ENCODE data around the gene EEFSEC. TPM values are rescaled to one million over a fixed set of nuclear protein-coding genes. Genes with fewer than 3 reads are reported as not detected.

Gene EEFSEC
- total RNA-seq, 1 donor from 2014 or later, result 18.7 TPM

DNA sequence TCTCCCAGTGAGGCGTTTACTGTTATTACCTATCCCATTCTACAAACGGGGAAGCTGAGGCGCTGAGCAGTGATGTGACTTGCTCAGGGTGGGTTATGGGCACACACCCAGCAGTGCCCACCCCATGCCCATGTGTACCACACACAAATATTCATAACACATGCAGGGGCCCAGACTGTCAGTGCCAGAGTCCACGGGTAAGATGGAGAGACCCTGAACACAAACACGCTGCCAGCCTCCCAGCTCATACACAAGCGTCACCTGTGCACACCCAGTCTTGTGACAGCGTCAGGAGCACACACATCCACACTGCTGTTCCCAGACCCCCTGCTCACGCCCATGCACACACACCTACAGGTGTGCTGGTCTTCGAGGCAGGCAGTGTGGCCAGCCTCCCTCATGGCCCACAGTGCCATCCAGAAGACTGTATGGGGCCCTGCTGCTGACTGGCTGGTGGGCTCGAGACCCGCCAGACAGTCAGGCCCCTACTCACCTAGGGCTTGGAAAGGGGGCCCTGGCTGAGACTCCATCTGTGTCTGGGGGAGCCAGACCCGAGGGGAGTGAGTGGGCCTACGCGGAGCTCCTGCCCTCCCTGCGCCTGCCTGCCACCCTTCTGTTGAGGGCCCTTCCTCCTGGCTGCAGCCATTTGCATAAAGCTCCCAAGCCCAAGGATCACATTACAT, 274.0 kb downstream of the EEFSEC start:
- no peak overlapping the region for H3K27ac Mint-ChIP-seq
- H3K27me3 Mint-ChIP-seq (ENCODE audit: insufficient read depth), result peaks cover 29% of the 10 kb centered on the region
- H3K36me3 Mint-ChIP-seq (ENCODE audit: low read depth), result peaks cover 4% of the 10 kb centered on the region
- DNase-seq (ENCODE audit: low spot score), result no peak
- no peak overlapping the region for H3K4me3 Mint-ChIP-seq
- H3K4me1 Mint-ChIP-seq (ENCODE audit: low read depth), result no peaks in the 10 kb centered on the region
- H3K9me3 Mint-ChIP-seq, result no peaks in the 10 kb centered on the region
- intact Hi-C loops (cut with micrococcal nuclease), result loop anchor here (2.0 kb wide), 1 partner anchor 157 kb away; no protein-coding TSS in a partner anchor

- H3K36me3 Mint-ChIP-seq (ENCODE audit: low read depth), result peaks cover 4% of the 10 kb centered on the region
- no peak for DNase-seq (ENCODE audit: low spot score)
- H3K9me3 Mint-ChIP-seq, result no peaks in the 10 kb centered on the region
- H3K4me1 Mint-ChIP-seq (ENCODE audit: low read depth), result no peaks in the 10 kb centered on the region
- intact Hi-C loops (cut with micrococcal nuclease), result loop anchor here (2.0 kb wide), 1 partner anchor 157 kb away; no protein-coding TSS in a partner anchor
- H3K27ac Mint-ChIP-seq, result no peak overlapping the region
- H3K4me3 Mint-ChIP-seq, result no peak overlapping the region
- peaks cover 32% of the 10 kb centered on the region for H3K27me3 Mint-ChIP-seq (ENCODE audit: insufficient read depth)
These were observed 274.9 kb downstream of the EEFSEC start for GRCh38 chr3:128427872-128428822.

GRCh38 chr3:128429275-128429674, 276.0 kb downstream of the EEFSEC start:
- Mint-ChIP-seq H3K27ac (no peak overlapping the region), H3K36me3 (ENCODE audit: low read depth) (peaks cover 4% of the 10 kb centered on the region), H3K27me3 (ENCODE audit: insufficient read depth) (peaks cover 41% of the 10 kb centered on the region), H3K9me3 (no peaks in the 10 kb centered on the region), H3K4me1 (ENCODE audit: low read depth) (no peaks in the 10 kb centered on the region), H3K4me3 (no peak overlapping the region)
- no peak for DNase-seq (ENCODE audit: low spot score)
- intact Hi-C loops (cut with micrococcal nuclease), result no loop called here

DNA sequence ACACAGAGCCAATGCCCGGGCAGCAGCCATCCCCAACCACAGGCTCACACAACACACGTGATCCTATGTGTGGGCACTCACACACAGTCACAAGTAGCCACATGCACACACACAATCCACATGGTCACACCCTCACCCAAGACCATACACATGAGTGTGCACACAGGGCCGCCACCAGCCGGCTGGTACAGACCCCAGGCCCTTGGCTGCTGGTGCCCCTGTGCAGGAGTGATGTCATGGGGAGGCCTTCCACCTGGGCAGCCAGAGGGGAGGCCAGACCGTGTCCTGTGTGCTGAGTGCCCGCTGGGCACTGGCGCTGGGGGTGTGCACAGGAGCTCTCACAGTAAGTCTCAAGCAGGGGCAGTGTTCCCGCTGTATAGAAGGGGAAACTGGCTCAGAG, 276.5 kb downstream of the EEFSEC start:
- H3K36me3 Mint-ChIP-seq (ENCODE audit: low read depth), result peaks cover 4% of the 10 kb centered on the region
- H3K4me3 Mint-ChIP-seq, result no peak overlapping the region
- no peaks in the 10 kb centered on the region for H3K9me3 Mint-ChIP-seq
- no peaks in the 10 kb centered on the region for H3K4me1 Mint-ChIP-seq (ENCODE audit: low read depth)
- DNase-seq (ENCODE audit: low spot score), result no peak
- intact Hi-C loops (cut with micrococcal nuclease), result no loop called here
- H3K27me3 Mint-ChIP-seq (ENCODE audit: insufficient read depth), result peaks cover 38% of the 10 kb centered on the region
- no peak overlapping the region for H3K27ac Mint-ChIP-seq

- intact Hi-C loops (cut with micrococcal nuclease), result no loop called here
- no peak overlapping the region for H3K27ac Mint-ChIP-seq
- no peak overlapping the region for H3K4me3 Mint-ChIP-seq
- no peaks in the 10 kb centered on the region for H3K9me3 Mint-ChIP-seq
- H3K27me3 Mint-ChIP-seq (ENCODE audit: insufficient read depth), result peaks cover 38% of the 10 kb centered on the region
- H3K36me3 Mint-ChIP-seq (ENCODE audit: low read depth), result peaks cover 4% of the 10 kb centered on the region
- H3K4me1 Mint-ChIP-seq (ENCODE audit: low read depth), result no peaks in the 10 kb centered on the region
- no peak for DNase-seq (ENCODE audit: low spot score)
These were observed 277.0 kb downstream of the EEFSEC start for GRCh38 chr3:128430301-128430700.

DNA sequence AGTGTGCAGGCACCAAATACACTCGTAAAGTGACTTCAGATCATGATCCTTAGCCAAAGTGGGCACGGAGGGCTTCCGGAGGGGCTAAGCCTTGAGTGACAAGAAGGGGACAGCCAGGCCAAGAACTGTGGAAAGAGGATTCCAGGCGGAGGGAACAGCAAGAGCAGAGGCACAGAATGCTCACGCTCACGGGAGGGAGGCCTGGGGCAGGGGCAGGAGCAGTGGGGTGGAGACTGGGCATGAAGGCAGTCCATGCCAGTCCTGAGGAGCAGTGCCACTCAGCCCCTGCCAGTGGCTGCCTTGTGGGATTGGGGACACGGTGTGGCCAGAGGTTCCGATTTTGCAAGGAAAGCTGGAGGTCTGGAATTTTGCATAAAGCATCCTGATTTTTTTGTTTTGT, 277.4 kb downstream of the EEFSEC start:
- intact Hi-C loops (cut with micrococcal nuclease), result no loop called here
- no peaks in the 10 kb centered on the region for H3K9me3 Mint-ChIP-seq
- DNase-seq (ENCODE audit: low spot score), result no peak
- no peak overlapping the region for H3K27ac Mint-ChIP-seq
- peaks cover 38% of the 10 kb centered on the region for H3K27me3 Mint-ChIP-seq (ENCODE audit: insufficient read depth)
- H3K4me3 Mint-ChIP-seq, result no peak overlapping the region
- no peaks in the 10 kb centered on the region for H3K4me1 Mint-ChIP-seq (ENCODE audit: low read depth)
- H3K36me3 Mint-ChIP-seq (ENCODE audit: low read depth), result peaks cover 4% of the 10 kb centered on the region

DNA sequence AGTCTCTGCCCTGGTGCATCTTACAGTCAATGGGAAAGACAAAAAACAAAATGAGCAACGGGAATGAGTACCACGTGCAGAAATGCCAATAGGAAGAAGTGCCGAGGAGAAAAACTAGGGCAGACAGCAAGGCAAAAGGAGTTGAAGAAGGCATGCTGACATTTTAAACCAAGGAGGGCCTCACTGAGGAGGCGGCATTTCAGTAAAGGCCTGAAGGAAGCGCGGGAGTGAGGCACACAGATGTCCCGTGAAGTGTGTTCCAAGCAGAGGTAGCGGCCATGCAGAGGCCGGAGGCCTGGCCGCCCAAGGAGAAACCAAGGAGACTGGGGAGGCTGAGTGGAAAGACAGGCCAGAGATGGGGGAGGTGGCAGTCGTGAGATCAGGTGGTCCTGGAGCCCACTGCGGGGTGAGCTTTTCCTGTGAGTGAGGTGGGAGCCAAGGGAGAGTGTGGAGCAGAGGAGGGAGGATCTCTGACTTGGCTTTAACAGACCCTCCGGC, 278.6 kb downstream of the EEFSEC start:
- no peak overlapping the region for H3K4me3 Mint-ChIP-seq
- no peaks in the 10 kb centered on the region for H3K4me1 Mint-ChIP-seq (ENCODE audit: low read depth)
- peaks cover 4% of the 10 kb centered on the region for H3K36me3 Mint-ChIP-seq (ENCODE audit: low read depth)
- no peak for DNase-seq (ENCODE audit: low spot score)
- intact Hi-C loops (cut with micrococcal nuclease), result no loop called here
- H3K27me3 Mint-ChIP-seq (ENCODE audit: insufficient read depth), result peaks cover 46% of the 10 kb centered on the region
- no peak overlapping the region for H3K27ac Mint-ChIP-seq
- no peaks in the 10 kb centered on the region for H3K9me3 Mint-ChIP-seq

DNA sequence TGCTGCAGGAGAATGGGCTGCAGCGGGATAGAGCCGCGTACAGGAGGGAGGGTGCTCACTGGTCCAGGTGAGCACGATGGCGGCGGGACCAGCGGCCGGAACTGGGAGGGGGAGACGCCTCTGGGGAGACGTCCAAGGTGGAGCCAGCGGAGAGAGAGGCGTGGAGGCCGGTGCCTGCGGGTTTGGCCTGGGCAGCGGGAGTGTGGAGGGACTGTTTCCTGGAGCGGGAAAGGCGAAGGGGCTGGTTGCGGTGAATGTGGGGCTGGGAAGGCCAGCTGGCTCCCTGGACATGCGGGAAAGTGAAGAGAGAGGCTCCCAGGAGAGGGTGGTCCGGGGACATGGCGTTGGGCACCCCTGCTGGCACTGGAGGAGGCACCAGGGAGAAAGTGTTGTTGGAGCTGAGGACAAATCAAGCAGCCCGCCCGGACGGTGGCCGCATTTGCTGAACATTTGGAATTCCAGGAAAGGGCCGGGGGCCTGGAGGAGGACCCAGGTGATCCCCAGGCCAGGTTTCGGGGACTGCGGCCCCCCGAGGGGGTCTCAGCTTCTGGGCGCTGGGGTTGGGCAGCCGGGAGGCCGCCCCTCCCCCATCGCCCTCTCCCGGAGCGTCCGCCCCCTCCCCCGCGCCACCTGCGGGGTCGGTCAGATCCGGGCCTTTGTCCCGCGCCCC, 279.2 kb downstream of the EEFSEC start:
- intact Hi-C loops (cut with micrococcal nuclease), result no loop called here
- no peak for DNase-seq (ENCODE audit: low spot score)
- Mint-ChIP-seq H3K9me3 (no peaks in the 10 kb centered on the region), H3K27ac (no peak overlapping the region), H3K4me1 (ENCODE audit: low read depth) (no peaks in the 10 kb centered on the region), H3K27me3 (ENCODE audit: insufficient read depth) (peaks cover 50% of the 10 kb centered on the region), H3K4me3 (no peak overlapping the region), H3K36me3 (ENCODE audit: low read depth) (peaks cover 4% of the 10 kb centered on the region)

DNA sequence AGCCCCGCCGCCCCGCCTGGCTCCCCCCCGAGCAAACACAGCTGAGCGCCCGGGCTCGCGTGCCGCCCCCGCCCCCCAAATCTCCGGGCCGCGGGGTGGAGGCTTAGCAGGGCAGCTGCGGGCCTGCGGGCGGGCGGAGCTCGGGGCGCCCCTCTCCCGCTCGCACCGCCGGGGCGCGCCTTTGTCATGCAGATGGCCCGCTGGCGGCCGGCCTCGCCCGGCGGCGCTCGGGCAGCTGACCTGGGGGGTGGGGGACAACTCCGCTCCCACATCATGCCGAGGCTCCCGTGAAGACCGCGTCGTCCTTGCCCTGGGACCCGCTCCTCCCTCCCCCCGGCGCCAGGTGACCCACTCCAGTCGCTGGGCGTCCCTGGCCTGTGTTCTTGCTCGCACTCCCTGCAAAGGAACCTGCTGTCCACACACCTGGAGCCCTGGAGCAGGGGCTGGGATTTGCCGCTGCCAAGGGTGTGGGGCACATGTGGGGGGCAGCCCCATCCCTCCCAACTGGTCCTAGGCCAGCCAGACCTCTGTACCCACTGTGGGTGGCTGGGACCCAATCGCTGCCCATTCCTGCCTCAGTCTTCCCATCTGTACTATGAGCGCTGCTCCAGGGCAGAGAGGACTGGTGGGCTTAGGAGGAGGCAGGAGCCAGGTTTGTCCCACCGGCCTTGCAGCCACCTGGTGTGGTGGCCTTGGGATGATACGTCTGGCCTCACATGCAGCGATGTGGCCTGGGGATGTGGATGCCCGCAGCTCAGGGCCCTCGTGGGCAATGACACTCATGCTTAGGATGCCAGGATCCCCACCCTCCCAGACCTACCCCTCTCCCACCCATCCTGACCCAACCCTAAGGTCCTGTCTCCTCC, 279.9 kb downstream of the EEFSEC start:
- intact Hi-C loops (cut with micrococcal nuclease), result no loop called here
- H3K4me1 Mint-ChIP-seq (ENCODE audit: low read depth), result no peaks in the 10 kb centered on the region
- peaks cover 52% of the 10 kb centered on the region for H3K27me3 Mint-ChIP-seq (ENCODE audit: insufficient read depth)

DNA sequence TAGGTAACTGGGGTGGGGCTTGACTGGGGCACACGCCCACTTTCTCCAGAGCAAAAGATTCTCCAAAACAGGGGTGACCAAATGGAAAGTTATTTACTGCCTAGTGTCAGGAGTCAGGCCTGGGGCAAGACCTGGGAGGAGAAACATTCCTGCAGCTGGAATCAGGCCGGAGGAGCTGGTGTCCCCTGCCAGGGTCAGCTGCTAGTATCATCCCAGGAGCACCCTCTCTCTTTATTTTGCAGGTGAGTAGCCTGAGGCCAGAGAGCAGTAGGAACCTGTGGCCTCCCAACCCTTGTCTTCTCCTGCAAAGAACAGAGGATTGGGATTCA, 280.5 kb downstream of the EEFSEC start:
- Mint-ChIP-seq H3K4me3 (no peak overlapping the region), H3K36me3 (ENCODE audit: low read depth) (peaks cover 4% of the 10 kb centered on the region), H3K4me1 (ENCODE audit: low read depth) (no peaks in the 10 kb centered on the region), H3K27ac (no peak overlapping the region), H3K9me3 (no peaks in the 10 kb centered on the region), H3K27me3 (ENCODE audit: insufficient read depth) (peaks cover 50% of the 10 kb centered on the region)
- DNase-seq (ENCODE audit: low spot score), result no peak
- intact Hi-C loops (cut with micrococcal nuclease), result no loop called here

More for the DNA sequence above, 279.9 kb downstream of the EEFSEC start:
- Mint-ChIP-seq H3K36me3 (ENCODE audit: low read depth) (peaks cover 4% of the 10 kb centered on the region), H3K4me3 (no peak overlapping the region), H3K9me3 (no peaks in the 10 kb centered on the region), H3K27ac (no peak overlapping the region)
- DNase-seq (ENCODE audit: low spot score), result no peak

DNA sequence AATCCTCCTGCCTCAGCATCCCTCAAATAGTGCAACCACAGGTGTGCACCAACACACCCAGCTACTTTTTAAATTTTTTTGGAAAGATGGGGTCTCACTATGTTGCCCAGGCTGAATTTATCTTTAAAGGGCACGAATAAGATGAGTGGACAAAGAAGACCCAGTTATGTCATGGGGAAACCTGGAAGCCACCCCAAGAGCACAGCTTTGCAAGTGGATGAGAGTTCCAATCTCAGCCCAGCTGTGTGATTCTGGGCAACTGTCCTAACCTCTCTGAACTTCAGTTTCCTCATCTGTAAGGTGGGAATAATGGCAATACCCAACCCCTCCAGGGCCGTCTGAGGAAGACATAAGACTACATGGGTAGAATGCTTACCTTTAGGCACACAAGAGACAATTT, 281.2 kb downstream of the EEFSEC start:
- Mint-ChIP-seq H3K27me3 (ENCODE audit: insufficient read depth) (peaks cover 50% of the 10 kb centered on the region), H3K36me3 (ENCODE audit: low read depth) (peaks cover 4% of the 10 kb centered on the region), H3K4me3 (no peak overlapping the region), H3K4me1 (ENCODE audit: low read depth) (no peaks in the 10 kb centered on the region), H3K9me3 (no peaks in the 10 kb centered on the region), H3K27ac (no peak overlapping the region)
- DNase-seq (ENCODE audit: low spot score), result no peak
- intact Hi-C loops (cut with micrococcal nuclease), result no loop called here

DNA sequence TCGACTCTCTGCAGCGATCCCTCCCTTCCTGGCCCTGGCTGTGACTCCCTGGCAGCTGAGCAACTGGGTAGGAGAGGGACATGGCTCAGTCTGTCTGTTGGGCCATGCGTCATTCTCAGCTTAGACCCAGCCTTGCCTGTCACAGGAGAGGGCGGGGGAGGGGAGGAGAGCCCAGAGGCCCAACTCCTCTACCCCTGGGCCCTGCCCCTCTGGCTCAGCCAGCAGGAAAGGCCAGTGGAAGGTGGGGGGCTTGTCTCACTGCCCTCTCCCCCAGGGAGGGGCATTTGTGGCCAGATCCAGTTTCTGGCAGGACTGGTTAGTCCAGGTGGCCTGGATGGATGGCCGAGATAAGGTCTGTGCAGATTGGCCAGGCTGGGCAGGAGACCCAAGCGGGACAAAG, 281.8 kb downstream of the EEFSEC start:
- intact Hi-C loops (cut with micrococcal nuclease), result no loop called here
- DNase-seq (ENCODE audit: low spot score), result no peak
- peaks cover 46% of the 10 kb centered on the region for H3K27me3 Mint-ChIP-seq (ENCODE audit: insufficient read depth)
- H3K4me1 Mint-ChIP-seq (ENCODE audit: low read depth), result no peaks in the 10 kb centered on the region
- H3K27ac Mint-ChIP-seq, result no peak overlapping the region
- no peaks in the 10 kb centered on the region for H3K9me3 Mint-ChIP-seq
- H3K36me3 Mint-ChIP-seq (ENCODE audit: low read depth), result peaks cover 4% of the 10 kb centered on the region
- H3K4me3 Mint-ChIP-seq, result no peak overlapping the region

Data from activated T-helper 1 cell treated with anti-CD3 and anti-CD28 coated beads, Interleukin-12 subunit alpha, Interleukin-12 subunit beta, Interleukin-2, Interleukin-4 antibody, amounts not matched to agents 30 ng/mL and 10 ng/mL and 1 ng/mL, durations not matched to agents 14 hours and 24 hours and 36 hours (primary cell).